ENCODE data around the gene TRAPPC11.
A peak's percentile ranks its signal among the peaks of the same experiment; 100 is the strongest.
"Not testable (repeated sequence)": the region's sequence is repeated elsewhere in the genome, so short reads cannot be mapped to it uniquely, and the experiment has no call there.

Gene TRAPPC11

DNA sequence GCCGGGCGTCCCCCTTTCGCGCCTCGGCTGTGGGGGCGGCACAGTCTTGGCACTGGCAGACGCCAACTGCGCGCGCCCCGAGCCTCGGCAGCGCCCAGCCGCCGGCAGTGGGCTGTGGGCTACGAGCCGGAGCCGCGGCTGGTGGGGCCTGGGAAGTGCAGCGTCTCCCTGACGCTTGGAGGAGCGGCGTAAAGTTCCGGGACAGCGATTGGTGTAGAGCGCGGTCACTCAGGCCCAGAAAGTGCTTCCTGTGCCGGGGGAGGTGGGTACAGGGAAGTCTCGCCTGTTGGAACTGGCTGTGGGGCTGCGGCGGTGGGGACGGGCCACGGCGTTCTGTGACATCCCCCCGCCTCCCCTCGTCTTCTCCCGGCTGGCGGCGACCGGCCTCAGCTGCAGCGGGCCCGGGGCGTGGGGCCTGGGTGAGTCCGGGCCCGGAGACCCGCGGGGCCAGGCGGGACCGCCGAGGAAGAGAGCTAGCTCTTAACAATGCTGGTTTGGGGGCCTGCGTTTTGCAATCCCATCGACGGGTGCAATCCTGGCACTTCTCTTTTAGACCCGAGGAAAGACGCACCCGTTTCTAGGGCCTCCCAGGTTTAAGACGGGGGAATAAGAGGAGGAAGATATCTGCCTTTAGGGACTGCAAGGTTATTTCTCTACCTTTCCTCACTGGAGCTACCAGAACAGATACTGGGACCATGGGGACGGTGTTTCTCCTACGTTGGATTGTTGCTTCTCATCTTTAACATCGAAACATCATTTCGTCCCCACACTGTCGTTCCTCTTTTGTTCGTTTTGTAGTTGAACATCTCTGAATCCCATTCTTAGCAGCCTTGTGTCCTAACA is at the start of gene TRAPPC11, which contains the start of gene RWDD4:
Gene TRAPPC11, plus strand, starts transcription at position 265 of the 843 bp plus-strand sequence. CDS start 4,575 bp downstream, outside the sequence.
Gene RWDD4, minus strand, starts transcription at position 157 of the 843 bp plus-strand sequence. CDS start 233 bp downstream, outside the sequence.
- peak; percentile 89 to 96 (median 91) for DNase-seq (ENCODE audit: low read depth in 3 of 3)

DNA sequence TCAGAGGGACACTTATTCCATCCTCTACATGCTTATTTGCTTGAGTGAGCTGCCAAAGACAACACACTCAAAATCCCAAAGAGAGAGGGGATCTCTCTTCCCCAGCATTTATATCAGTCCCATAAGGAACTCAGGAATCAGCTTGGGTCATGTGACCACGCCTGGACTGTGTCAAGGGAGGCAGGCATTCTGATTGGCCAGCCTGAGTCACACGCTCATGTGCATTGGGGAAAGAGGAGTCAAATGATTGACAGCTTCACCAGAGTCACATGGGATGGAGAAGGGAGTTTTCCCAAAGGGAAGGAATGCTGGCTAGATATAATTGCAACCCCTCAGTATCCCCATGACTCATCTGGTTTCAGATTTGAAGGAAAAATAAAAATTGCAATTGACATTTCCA is 49.1 kb upstream of the TRAPPC11 start:
- DNase-seq (ENCODE audit: low read depth in 3 of 3), result no peak

DNA sequence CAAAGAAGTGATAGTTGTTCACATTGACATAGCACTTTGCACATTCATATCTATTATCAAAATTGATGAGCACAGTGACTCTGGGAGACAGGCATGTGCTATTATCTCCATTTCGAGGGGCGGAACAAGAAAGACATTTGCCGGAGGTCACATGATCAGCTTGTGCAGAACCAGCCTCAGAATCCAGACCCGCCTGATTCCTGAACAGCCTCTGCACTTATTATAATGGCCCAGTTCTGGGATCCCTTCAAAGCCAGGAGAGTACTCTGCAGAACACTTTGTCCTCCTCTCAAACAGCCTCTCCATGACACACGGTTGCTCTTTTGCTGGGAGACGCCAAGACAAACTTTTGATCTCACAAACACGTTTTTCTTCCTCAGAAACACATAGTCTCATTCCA is 48.5 kb upstream of the TRAPPC11 start:
- no peak for DNase-seq (ENCODE audit: low read depth in 3 of 3)

DNA sequence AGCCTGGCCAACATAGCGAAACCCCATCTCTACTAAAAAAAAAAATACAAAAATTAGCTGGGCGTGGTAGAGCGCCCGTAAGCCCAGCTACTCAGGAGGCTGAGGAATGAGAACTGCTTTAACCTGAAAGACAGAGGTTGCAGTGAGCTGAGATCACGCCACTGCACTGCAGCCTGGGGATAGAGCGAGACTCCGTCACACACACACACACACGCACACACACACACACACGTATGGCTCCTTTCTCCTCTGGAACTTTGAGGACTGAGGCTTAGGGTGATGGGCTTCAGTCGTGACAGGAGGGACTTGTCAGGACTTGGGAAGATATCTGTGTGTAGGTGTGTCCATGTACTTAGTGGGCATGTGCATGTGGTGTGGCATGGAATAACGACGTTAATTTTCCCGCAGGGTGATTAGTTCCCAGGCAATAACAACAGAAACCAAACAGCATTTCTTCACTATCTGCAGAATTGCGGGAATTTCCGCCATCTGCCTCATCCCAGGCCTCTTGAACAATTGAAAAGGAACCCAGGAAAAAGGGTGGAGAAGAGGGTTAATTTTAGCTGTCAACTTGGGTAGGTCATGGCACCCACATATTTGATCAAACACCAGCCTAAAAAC is 47.8 kb upstream of the TRAPPC11 start:
- no peak for DNase-seq (ENCODE audit: low read depth in 3 of 3)

GRCh38 chr4:183612329-183613250 is 46.5 kb upstream of the TRAPPC11 start:
- DNase-seq (ENCODE audit: low read depth in 3 of 3), result no peak

- DNase-seq (ENCODE audit: low read depth in 3 of 3), result no peak
These were observed 42.0 kb upstream of the TRAPPC11 start for GRCh38 chr4:183617075-183617474.

GRCh38 chr4:183618681-183619080 is 40.4 kb upstream of the TRAPPC11 start:
- no peak for DNase-seq (ENCODE audit: low read depth in 3 of 3)

GRCh38 chr4:183620421-183620820 is 38.7 kb upstream of the TRAPPC11 start:
- DNase-seq (ENCODE audit: low read depth in 3 of 3), result no peak

GRCh38 chr4:183621875-183622274 is 37.2 kb upstream of the TRAPPC11 start:
- DNase-seq (ENCODE audit: low read depth in 3 of 3), result no peak

- no peak for DNase-seq (ENCODE audit: low read depth in 3 of 3)
These were observed 34.5 kb upstream of the TRAPPC11 start for GRCh38 chr4:183624548-183624947.

DNA sequence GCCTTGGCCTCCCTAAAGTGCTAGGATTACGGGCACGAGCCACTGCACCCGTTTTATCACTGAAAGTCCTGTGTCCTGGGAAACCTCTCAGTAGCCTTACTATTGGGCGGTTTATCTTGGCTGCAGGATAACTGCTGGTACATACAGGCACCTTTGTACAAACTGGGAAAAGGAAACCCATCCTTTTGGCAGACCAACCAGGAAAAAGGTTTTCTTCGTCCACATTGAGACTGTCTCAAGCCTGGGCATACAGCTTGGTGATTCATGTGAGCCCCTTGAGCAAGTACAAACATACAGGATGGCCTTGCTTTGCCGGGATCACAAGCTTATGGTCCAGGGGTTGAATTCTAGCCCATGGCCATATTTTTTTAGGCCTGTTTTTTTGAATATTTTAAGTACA is 32.9 kb upstream of the TRAPPC11 start:
- DNase-seq (ENCODE audit: low read depth in 3 of 3), result no peak

- not testable (repeated sequence) for DNase-seq (ENCODE audit: low read depth in 3 of 3)
These were observed 31.8 kb upstream of the TRAPPC11 start for GRCh38 chr4:183627286-183627685.

- no peak for DNase-seq (ENCODE audit: low read depth in 3 of 3)
These were observed 31.0 kb upstream of the TRAPPC11 start for GRCh38 chr4:183627979-183628588.

DNA sequence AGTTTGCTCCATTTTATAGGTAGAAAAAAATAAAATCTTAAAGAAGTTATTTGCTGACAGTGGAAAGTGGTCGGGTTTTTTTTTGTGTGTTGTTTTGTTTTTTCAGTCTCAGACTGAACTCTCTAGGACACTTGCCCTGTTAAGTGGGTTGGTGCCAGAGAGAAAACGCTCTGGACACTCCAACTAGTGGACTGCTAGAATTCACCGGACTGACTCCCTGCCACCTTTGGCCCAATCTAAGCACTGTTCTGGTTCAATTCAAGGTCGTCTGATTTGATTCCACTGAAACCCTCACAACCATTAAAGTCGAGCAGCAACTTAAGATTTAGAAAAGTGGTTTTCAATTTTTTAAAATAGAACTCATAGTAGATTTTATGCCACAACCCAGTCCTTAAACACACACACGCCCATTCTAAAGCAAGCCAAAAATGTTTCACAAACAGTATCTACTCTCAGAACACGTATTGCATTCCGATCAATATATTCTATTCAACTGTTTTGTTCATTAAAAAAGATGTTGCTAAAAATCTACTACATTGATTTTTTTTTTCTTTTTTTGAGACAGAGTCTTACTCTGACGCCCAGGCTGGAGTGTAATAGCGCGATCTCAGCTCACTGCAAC is 27.4 kb upstream of the TRAPPC11 start:
- no peak for DNase-seq (ENCODE audit: low read depth in 3 of 3)

- DNase-seq (ENCODE audit: low read depth in 3 of 3), result no peak
These were observed 26.4 kb upstream of the TRAPPC11 start for GRCh38 chr4:183632689-183633088.

DNA sequence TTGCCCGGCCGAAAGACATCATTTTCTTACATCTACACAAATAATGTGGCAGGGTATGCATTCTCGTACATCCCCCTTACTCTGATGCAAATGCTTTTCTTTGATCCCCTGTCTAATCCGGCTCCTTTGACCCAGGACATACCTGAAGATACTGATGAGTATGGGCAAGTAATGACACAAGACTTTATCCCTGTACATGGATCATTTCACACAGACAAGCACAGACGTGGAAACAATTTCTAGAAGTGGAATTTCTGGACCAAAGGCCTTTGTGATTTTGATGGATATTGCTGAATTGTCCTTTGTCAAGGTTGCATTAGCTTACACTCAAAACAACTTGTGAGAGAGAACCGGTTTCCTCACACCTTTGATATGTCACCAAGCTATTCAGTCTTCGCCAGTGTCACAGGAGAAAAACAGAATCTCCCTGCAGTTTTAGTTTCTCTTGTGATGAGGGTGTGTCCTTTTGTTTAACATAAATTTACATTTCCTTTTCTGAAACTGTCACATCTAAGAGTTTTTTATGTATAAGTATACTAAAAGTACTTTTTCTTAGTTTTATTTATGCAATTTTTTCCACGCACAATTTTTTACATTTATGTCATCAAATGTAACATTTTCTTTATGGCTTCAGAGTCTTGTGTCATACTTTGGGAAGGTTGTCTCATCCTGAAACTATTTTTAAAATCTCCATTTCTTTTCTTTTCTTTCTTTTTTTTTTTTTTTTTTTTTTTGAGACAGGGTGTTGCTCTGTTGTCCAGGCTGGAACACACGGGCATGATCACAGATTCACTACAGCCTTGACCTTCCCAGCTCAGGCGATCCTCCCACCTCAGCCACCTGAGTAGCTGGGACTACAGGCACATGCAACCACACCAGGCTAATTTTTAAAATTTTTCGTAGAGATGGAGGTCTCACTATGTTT is 25.4 kb upstream of the TRAPPC11 start:
- DNase-seq (ENCODE audit: low read depth in 3 of 3), result no peak

DNA sequence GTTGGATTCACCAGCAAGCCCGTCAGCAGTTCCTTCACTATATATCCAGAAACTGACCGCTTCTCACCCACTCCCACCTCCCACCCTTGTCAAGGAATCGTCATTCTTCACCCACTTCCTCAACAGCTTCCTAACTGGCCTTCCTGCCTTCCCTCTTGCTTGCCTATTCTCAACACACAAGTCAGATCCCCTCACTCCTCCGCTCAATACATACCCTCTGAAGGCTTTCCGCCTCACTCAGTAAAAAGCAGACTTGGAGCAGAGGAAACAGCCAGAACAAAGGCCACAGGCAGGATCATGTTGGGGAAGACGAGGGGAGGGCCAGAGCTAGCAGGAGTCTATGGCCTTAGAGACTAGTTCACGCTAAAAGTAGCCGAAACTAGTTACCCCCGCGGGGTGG is 23.8 kb upstream of the TRAPPC11 start:
- no peak for DNase-seq (ENCODE audit: low read depth in 3 of 3)

GRCh38 chr4:183635741-183636140 is 23.4 kb upstream of the TRAPPC11 start:
- no peak for DNase-seq (ENCODE audit: low read depth in 3 of 3)

DNA sequence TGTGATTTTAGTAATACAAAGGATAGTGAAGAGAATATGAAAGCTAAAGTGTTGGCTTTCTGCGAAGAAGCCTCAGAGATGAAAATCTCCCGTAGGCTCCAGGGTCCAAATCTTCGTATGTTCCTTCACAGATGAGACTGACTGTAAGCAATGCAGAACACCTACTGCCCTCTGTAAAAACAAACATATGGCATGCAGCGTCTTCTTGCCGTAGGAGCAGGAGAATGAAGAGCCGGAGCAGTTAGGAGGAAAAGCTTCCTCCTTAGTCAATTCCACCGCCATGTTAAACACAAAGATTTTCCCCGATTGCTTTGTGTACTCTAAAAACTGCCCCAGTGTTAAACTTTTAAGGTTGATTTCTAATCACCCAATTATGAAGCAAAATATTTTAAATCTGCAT is 22.6 kb upstream of the TRAPPC11 start:
- DNase-seq (ENCODE audit: low read depth in 3 of 3), result no peak

DNA sequence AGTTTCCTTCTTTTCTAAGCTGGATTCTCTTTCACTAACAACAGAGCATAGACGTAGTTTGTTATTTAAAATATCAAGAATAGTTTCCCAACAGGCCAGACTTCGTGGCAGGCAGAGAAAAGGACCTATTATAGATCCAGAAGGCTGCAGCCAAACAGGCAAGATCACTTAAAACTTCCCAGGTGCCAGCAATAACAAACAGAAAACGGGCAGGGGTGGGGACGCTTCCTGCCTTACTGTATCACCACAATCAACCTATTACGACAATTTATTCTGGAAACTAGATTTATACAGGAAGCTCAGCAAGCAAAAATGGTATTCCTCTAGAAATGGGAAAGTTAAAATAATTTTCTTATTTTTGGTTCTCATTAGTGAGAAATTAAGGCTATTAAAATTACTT is 22.2 kb upstream of the TRAPPC11 start:
- DNase-seq (ENCODE audit: low read depth in 3 of 3), result no peak

Data from stimulated activated CD4-positive, alpha-beta T cell treated with anti-CD3 and anti-CD28 coated beads, TNF-alpha, amount 100 ng/mL, for 24 hours (primary cell).